ELF-1 (cell line): ENCODE measurements around the gene IWS1.

Experiments
- DNase-seq: peaks from one replicate; pipeline ENCODE4 v3.0.0-alpha.2; 2016; ENCODE audit warnings: low read depth, low spot score

IWS1 gene

GRCh38 chr2:127498386-127498785 lies 27.9 kb downstream of the IWS1 start:
- DNase-seq, result no peak

GRCh38 chr2:127490283-127490682 lies 36.0 kb downstream of the IWS1 start:
- no peak for DNase-seq

- DNase-seq, result no peak
Measured at GRCh38 chr2:127486247-127487058, 39.8 kb downstream of the IWS1 start.

- no peak for DNase-seq
Measured at GRCh38 chr2:127485694-127486071, 40.6 kb downstream of the IWS1 start.

GRCh38 chr2:127485051-127485693 lies 41.1 kb downstream of the IWS1 start:
- DNase-seq, result no peak

- no peak for DNase-seq
Measured at GRCh38 chr2:127482031-127482430, 44.3 kb downstream of the IWS1 start.

- peak; percentile 84 for DNase-seq
Measured at GRCh38 chr2:127479866-127480743, 46.2 kb downstream of the IWS1 start.

- DNase-seq, result peak; percentile 20
Measured at GRCh38 chr2:127479219-127479825, 47.0 kb downstream of the IWS1 start.

- no peak for DNase-seq
Measured at GRCh38 chr2:127475788-127476187, 50.5 kb downstream of the IWS1 start.

GRCh38 chr2:127472268-127472667 lies 54.0 kb downstream of the IWS1 start:
- DNase-seq, result no peak

- DNase-seq, result no peak
Measured at GRCh38 chr2:127471286-127471988, 54.9 kb downstream of the IWS1 start.

- no peak for DNase-seq
Measured at GRCh38 chr2:127469974-127470373, 56.3 kb downstream of the IWS1 start.

- no peak for DNase-seq
Measured at GRCh38 chr2:127469051-127469450, 57.2 kb downstream of the IWS1 start.

GRCh38 chr2:127465258-127465657 lies 61.0 kb downstream of the IWS1 start:
- DNase-seq, result no peak

GRCh38 chr2:127464470-127465257 lies 61.6 kb downstream of the IWS1 start:
- DNase-seq, result no peak

GRCh38 chr2:127463155-127463991 lies 62.9 kb downstream of the IWS1 start:
- DNase-seq, result peak; percentile 89

GRCh38 chr2:127462461-127462860 lies 63.8 kb downstream of the IWS1 start:
- DNase-seq, result no peak

GRCh38 chr2:127456960-127457359 lies 69.3 kb downstream of the IWS1 start:
- no peak for DNase-seq
